Hematopoietic multipotent progenitor cell treated with erythropoietin and hydrocortisone succinate and interleukin-3 and kit ligand, for 15 days (in vitro differentiated cells): ENCODE results near the gene CNTNAP2.
"Not testable (repeated sequence)": the region's sequence is repeated elsewhere in the genome, so short reads cannot be mapped to it uniquely, and the experiment has no call there.

ENCODE experiments used
- DNase-seq: peaks from one replicate; pipeline ENCODE4 v3.0.0-alpha.2; 2015; ENCODE audit warnings: low spot score

Gene CNTNAP2

GRCh38 chr7:148265896-148266295 lies 2149.3 kb downstream of the CNTNAP2 start:
- no peak for DNase-seq

- no peak for DNase-seq
Measured at GRCh38 chr7:148266795-148267194, 2150.2 kb downstream of the CNTNAP2 start.

GRCh38 chr7:148270576-148270975 lies 2154.0 kb downstream of the CNTNAP2 start:
- no peak for DNase-seq

GRCh38 chr7:148274118-148274517 lies 2157.5 kb downstream of the CNTNAP2 start:
- no peak for DNase-seq

GRCh38 chr7:148275359-148275890 lies 2158.8 kb downstream of the CNTNAP2 start:
- DNase-seq = no peak

GRCh38 chr7:148276314-148277041 lies 2159.9 kb downstream of the CNTNAP2 start:
- no peak for DNase-seq

DNA sequence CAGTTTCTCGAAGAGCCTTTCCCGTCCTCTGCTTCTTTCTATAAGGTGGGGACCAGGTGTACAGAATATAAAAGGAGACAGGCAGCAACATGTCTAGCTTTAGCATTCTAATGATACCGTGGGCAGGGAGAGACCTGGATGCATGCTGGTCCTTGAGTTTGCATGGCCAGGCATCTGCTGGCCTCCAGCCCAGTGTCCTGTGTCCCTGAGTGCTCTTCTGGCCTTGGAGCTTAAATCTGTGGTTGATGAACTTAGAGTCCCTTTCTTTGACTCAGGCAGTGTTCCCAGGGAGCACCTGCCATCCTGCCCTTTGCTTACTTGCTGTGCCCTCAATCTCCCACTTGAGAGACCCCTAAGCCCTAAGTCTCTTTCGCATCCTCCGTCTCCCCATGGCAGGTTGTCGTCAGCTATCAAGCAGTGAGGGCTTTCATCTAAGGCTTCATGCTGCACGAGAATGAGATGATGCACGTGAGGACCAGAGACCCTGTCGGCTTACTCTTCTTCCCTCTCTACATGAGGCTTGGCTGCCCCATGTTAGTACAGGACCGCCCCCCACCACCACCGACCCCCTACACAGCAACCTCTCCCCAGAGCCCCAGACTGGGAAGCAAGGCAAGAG lies 2160.6 kb downstream of the CNTNAP2 start:
- no peak for DNase-seq

DNA sequence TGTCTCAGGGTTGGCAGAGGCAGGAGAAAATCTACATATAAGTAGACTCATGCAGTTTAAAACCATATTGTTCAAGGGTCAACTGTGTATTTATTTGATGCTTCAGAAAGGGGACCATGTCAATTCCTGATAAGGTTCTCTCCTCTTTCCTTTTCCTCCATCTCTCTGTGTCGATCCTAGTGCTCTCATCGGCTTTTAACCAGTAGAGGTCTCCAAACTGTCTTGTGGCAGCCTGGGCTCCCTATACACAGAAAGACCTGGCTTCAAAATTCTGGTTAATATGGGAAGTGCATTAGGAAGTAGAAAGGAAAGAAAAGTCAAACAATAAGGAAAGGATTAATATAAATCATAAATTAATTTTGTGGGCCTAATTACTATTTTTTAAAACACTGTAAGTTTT lies 2169.5 kb downstream of the CNTNAP2 start:
- DNase-seq = no peak

DNA sequence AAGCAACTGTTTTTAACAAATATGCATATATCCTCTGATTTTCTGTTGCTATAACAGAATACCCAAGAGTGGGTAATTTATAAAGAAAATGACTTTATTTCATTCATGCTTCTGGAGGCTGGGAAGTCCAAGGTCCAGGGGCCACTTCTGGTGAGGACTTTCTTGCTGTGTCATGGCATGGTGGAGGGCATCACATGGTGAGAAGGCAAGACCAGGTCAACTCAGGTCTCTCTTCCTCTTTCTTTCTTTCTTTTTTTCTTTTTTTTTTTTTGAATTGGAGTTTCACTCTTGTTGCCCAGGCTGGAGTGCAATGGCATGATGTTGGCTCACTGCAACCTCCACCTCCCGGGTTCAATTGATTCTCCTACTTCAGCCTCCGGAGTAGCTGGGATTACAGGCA lies 2170.9 kb downstream of the CNTNAP2 start:
- no peak for DNase-seq

DNA sequence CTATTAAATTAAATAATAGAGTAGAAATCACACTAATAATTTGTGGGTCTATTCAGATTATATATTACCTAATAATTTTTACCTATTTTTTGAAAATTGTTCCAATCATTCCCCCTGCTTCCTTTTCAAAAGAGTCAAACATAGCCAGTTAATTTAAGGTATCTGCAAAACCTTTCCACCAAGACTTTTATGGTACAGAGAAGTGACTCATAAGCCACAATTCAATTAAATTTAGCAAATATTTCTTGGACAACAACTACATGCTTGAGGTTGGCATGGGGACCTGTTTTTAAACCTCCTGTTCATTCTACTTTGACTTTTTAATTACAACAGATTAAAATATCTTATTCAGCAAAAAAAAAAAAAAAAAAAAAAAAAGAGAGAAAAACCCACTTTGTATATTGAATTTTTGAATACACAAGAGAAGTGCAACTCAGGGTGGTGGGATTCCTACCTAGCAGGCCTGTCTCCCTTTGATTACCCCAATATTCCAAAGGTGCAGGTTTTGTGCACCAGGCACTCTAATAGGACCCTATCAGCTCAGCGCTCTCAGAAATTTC lies 2172.1 kb downstream of the CNTNAP2 start:
- no peak for DNase-seq

DNA sequence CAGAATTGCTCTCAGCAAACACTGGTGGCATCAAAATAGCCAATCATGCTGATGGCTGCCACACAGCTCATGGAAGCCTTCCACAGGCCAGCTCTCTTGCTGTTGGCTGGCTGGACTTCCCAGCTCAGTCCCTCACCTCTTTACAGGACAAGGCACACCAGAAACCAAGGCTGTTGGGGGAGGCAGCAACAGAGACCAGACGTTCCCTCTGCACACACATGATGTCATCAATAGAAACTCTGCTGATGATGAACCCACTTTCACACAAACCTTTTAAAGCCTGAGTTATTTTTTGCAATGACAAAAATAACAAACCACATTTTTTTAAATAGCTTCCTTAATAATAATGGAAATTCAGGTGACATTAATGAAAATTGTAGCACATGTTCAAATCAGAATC lies 2173.0 kb downstream of the CNTNAP2 start:
- no peak for DNase-seq

DNA sequence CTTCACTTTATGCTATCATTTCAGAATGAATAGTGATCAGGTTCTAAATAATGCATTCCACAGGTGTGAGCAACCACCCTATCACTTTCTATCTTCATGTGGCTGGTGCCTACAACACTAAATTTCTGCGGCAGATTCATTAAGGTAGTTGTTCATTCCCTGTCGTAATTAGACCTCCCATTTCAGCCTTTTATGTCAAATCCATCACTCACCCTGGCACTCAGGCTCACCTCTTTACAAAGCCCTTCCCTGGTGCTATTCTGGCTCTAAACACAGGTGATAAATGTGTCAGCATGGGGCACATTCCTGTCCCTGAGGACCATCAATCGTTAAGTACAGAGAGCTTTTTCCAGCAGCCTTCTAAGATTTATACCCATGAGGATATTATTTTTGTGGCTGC lies 2173.9 kb downstream of the CNTNAP2 start:
- no peak for DNase-seq

DNA sequence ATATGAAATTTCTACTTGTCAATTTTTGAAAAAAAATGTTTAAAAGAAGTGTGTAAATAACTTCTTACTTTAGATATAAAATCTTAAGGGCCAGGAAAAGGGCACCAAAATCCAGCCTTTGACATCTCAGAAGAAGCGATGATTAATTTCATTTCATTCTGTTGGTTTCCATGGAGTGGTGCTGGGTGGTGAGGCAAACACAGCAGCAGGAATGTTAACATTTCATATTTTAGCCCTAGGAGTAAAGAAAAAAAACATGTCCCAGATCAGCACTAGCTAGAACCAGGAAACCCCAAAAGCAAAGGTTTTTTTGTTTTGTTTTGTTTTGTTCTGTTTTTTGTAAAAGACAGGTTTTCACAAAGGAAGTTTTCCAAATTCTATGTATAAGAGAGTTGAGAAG lies 2175.2 kb downstream of the CNTNAP2 start:
- DNase-seq = no peak

DNA sequence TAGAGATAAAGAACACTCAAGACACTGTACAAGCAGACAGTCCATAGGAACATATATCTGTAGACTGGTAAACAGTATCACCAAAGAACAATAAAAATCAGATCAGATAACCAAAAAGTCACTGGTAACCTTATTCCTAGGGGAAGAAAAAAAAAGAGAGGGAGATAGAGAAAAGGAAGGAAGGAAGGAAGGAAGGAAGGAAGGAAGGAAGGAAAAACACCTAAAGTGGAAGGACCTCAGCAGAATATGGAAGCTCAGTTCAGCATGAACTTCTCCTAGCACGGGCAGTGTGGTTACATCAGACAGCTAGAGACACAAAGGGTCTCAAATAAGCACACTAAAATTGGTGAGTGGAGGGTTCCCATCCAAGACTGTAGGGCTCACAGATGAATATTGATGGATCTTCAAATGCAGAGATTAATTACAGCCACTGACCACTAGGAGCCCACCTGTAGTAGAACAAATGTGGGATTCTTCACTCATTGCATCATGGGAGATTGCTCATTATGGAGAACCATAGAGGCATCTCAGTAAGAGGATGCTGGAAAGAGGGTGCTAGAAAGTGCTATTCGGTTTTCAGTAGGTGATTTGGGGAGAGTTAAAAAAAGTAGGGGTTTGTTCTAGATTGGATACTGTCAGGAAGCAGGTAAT lies 2180.5 kb downstream of the CNTNAP2 start:
- no peak for DNase-seq

- DNase-seq = not testable (repeated sequence)
Measured at GRCh38 chr7:148298768-148299167, 2182.2 kb downstream of the CNTNAP2 start.

DNA sequence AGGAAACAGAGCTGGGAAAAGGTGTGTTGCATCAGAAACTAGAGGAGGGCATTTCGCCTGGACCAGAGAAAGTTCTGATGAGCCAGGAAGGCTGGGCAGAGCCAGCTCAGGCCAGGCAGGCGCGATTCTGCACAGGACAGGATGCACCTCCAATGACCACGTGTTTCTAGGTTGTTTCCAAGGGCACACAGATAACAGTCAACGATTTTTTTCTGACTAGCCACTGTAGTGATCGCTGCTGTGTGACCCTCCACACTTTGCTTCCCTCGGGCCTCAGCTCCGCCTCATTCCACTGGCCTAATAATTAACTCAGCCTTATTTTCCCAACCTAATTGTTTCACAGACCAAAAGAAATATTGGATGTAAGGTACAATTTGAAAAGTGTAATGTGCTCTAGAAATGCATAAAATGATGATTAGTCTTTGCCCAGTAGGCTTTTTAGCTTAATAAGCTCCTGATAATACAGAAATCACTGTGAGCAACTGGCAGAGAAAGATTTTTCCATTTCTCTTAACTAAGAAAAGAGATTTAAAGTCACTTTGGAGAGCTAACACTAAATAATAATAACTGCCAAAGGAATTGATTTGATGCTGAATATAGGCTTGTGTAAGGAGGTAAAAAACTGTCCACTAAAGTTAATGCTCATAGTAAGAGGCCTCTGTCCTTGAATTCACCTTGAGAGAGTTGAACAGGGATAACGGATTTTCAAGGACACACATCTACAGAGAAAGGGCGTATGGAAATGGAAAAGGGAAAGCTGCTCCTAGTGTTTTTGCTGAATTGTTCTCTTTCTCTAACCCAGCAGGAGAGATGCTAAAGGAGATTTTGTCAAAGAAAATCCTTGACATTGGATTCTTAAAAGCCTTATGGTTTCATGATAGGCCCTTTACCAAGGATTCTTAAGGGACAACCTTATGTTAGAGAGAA lies 2183.0 kb downstream of the CNTNAP2 start:
- no peak for DNase-seq

DNA sequence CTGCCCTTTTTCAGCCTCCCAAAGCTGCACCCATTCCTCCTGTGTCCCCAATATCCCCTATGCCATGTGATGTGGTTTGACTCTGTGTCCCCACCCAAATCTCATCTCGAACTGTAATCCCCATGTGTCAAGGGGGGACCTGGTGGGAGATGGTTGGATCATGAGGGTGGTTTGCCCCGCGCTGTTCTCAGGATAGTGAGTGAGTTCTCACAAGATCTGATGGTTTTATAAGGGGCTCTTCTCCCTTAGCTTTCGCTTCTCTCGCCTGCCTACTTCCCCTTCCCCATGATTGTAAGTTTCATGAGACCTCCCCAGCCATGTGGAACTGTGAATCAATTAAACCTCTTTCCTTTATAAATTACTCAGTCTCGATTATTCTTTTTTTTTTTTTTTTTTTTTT lies 2185.8 kb downstream of the CNTNAP2 start:
- not testable (repeated sequence) for DNase-seq

DNA sequence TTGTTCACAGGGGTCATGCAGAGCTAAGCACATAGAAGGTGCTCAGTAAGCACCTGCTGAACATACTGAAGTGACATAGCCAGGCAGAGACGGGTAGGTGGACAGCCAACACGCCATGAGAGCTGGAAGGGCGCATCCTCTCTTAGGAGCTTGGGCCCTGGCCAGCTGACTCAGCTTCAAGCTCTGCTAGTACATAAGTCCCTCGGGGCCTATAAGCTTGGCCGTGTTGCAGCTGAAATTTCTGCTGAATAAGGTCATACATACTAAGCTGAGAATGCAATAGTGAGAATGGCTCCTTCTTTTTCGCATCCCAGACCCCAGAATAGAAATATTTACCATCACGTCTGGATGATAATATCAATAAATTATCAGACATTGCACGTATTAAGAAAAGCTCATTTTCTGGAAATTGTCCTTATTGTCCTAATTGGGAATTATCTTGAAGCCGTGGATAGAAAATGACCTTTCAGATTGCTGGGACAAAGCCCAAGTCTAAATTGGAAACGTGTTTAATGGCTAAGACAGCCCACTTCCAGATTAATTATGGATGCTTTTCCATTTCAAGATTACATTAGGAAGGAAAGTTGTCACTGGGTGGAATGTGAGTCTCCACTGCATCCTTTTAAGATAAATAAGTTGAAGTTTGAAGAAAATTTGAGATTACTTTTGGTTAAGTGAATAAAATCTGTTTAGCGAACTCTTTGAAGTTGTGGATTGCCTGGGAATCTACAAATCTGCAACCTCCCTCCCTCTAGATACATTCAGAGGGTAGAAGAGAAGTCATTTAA lies 2186.9 kb downstream of the CNTNAP2 start:
- DNase-seq = no peak

- peak; percentile 10 for DNase-seq
Measured at GRCh38 chr7:148304083-148304335, 2187.4 kb downstream of the CNTNAP2 start.

GRCh38 chr7:148304456-148304855 lies 2187.9 kb downstream of the CNTNAP2 start:
- DNase-seq = peak; percentile 63

- DNase-seq = no peak
Measured at GRCh38 chr7:148306759-148307158, 2190.2 kb downstream of the CNTNAP2 start.
